H1 (cell line): ENCODE results near the gene PRRX2. TPM values are rescaled to one million over a fixed set of nuclear protein-coding genes. Genes with fewer than 3 reads are reported as not detected.

ENCODE experiments used
- CTCF ChIA-PET: fragments of 300-600 bp; sonication (Branson Sonifier 250); formaldehyde crosslinking; loops from one replicate; lab custom pipeline; 2021; ENCODE audit not compliant: partially characterized antibody; lab: Charles Lee
- POLR2A ChIA-PET: fragments of 300-600 bp; sonication (Branson Sonifier 250); formaldehyde crosslinking; loops from one replicate; lab custom pipeline; 2021; ENCODE audit warnings: inconsistent platforms; ENCODE audit not compliant: partially characterized antibody; lab: Charles Lee
- DNase-seq, 2 experiments: peaks; one replicate each; pipeline versions ENCODE4 v3.0.0 to v3.0.0-alpha.2; 2010 to 2022; ENCODE audit warnings: low spot score in 2 of 2, low read depth in 1 of 2, mixed read lengths in 1 of 2
- FAIRE-seq: peaks from 2 replicates; lab custom pipeline; 2011; peaks lifted over from hg19 to GRCh38; lab: Jason Lieb, UNC
- H2AFZ ChIP-seq: 2 replicates; pipeline ENCODE4 v1.8.1; 2012; ENCODE audit warnings: low read length, inconsistent platforms
- H2AK5ac ChIP-seq: 2 replicates; pipeline ENCODE4 v1.6.1; 2013; ENCODE audit warnings: low read depth, low read length
- H2BK120ac ChIP-seq: replicated peaks from 2 replicates; pipeline ENCODE3; 2013; ENCODE audit warnings: low read depth, low read length, inconsistent platforms
- H2BK12ac ChIP-seq: 2 replicates; pipeline ENCODE4 v1.6.1; 2013; ENCODE audit warnings: low read depth, low read length
- H2BK15ac ChIP-seq: 2 replicates; pipeline ENCODE4 v1.6.1; 2013; ENCODE audit warnings: low read length
- H2BK20ac ChIP-seq: 2 replicates; pipeline ENCODE4 v1.6.1; 2013; ENCODE audit warnings: low read length
- H2BK5ac ChIP-seq: 2 replicates; pipeline ENCODE4 v1.6.1; 2013; ENCODE audit warnings: low read depth, low read length
- H3K14ac ChIP-seq: 2 replicates; pipeline ENCODE4 v1.6.1; 2013; ENCODE audit warnings: inconsistent platforms; ENCODE audit not compliant: insufficient read length
- H3K18ac ChIP-seq: 2 replicates; pipeline ENCODE4 v1.6.1; 2013; ENCODE audit warnings: low read length; ENCODE audit errors: extremely low read depth
- H3K23ac ChIP-seq: 2 replicates; pipeline ENCODE4 v1.6.1; 2013; ENCODE audit warnings: inconsistent platforms; ENCODE audit not compliant: insufficient read length
- H3K23me2 ChIP-seq: 2 replicates; pipeline ENCODE4 v1.6.1; 2013; ENCODE audit warnings: low read depth, low read length
- H3K27ac ChIP-seq: 2 replicates; pipeline ENCODE4 v1.6.1; 2011; ENCODE audit warnings: low read depth, low read length, inconsistent platforms
- H3K27me3 ChIP-seq, 4 experiments: replicated peaks in 1 of 4; 1 replicate in 1 of 4; 2 replicates in 3 of 4; pipeline versions ENCODE4 v1.6.1 to v1.8.1; 2011 to 2013; ENCODE audit warnings: low read length in 3 of 4, mild to moderate bottlenecking in 3 of 4, inconsistent platforms in 2 of 4, mixed read lengths in 2 of 4, moderate library complexity in 1 of 4; ENCODE audit not compliant: control insufficient read depth in 3 of 4, insufficient read depth in 3 of 4; ENCODE audit errors: extremely low read depth in 1 of 4
- H3K36me3 ChIP-seq, 4 experiments: 2 replicates each; pipeline versions ENCODE4 v1.6.1 to v1.8.1; 2011 to 2013; ENCODE audit warnings: mild to moderate bottlenecking in 4 of 4, low read length in 3 of 4, moderate library complexity in 2 of 4, control low read depth in 1 of 4, inconsistent platforms in 1 of 4; ENCODE audit not compliant: insufficient read depth in 4 of 4, control insufficient read depth in 2 of 4
- H3K4ac ChIP-seq: replicated peaks from 2 replicates; pipeline ENCODE3; 2013; ENCODE audit warnings: low read length, low read depth, mixed read lengths, inconsistent platforms; ENCODE audit not compliant: insufficient read length
- H3K4me1 ChIP-seq, 4 experiments: replicated peaks in 1 of 4; 1 replicate in 1 of 4; 2 replicates in 3 of 4; pipeline versions ENCODE4 v1.6.1 to v1.8.1; 2011 to 2013; ENCODE audit warnings: low read length in 3 of 4, inconsistent platforms in 2 of 4, mixed read lengths in 1 of 4; ENCODE audit not compliant: insufficient read depth in 4 of 4, control insufficient read depth in 3 of 4
- H3K4me2 ChIP-seq, 2 experiments: 2 replicates each; pipeline versions ENCODE4 v1.6.1 to v1.8.1; 2011 to 2013; ENCODE audit warnings: low read depth in 2 of 2, low read length in 2 of 2, control low read depth in 1 of 2, inconsistent platforms in 1 of 2, mild to moderate bottlenecking in 1 of 2; ENCODE audit not compliant: insufficient read depth in 1 of 2
- H3K4me3 ChIP-seq, 4 experiments: fragments of 200-600, 300-600 bp in 1 of 4; sonication (generic), shearing (Covaris generic), sonication (Bioruptor Twin) in 1 of 4; 2 replicates each; pipeline versions ENCODE4 v1.5.1 to v1.8.1; 2011 to 2016; ENCODE audit warnings: low read length in 4 of 4, low read depth in 3 of 4, control low read depth in 2 of 4, inconsistent platforms in 2 of 4, mild to moderate bottlenecking in 2 of 4, mixed read lengths in 1 of 4, moderate library complexity in 1 of 4; ENCODE audit not compliant: insufficient read depth in 2 of 4; ENCODE audit errors: extremely low read depth in 1 of 4
- H3K56ac ChIP-seq: replicated peaks from 2 replicates; pipeline ENCODE3; 2013; ENCODE audit warnings: low read depth, mild to moderate bottlenecking, mixed read lengths, low read length, inconsistent platforms; ENCODE audit not compliant: insufficient read length
- H3K79me1 ChIP-seq: 2 replicates; pipeline ENCODE4 v1.6.1; 2013; ENCODE audit warnings: low read depth, low read length, control low read depth
- H3K79me2 ChIP-seq, 2 experiments: 2 replicates each; pipeline versions ENCODE4 v1.6.1 to v1.8.1; 2012 to 2013; ENCODE audit warnings: low read length in 2 of 2, mild to moderate bottlenecking in 2 of 2, inconsistent platforms in 1 of 2; ENCODE audit not compliant: insufficient read depth in 2 of 2, control insufficient read depth in 1 of 2
- H3K9ac ChIP-seq, 4 experiments: replicated peaks in 1 of 4; 1 replicate in 1 of 4; 2 replicates in 3 of 4; pipeline versions ENCODE4 v1.6.1 to v1.8.1; 2011 to 2013; ENCODE audit warnings: low read depth in 3 of 4, low read length in 3 of 4, control low read depth in 2 of 4, mild to moderate bottlenecking in 2 of 4, moderate library complexity in 2 of 4, inconsistent platforms in 1 of 4; ENCODE audit errors: extremely low read depth in 1 of 4
- H3K9me3 ChIP-seq, 2 experiments: 2 replicates each; pipeline versions ENCODE4 v1.6.1 to v1.8.1; 2012 to 2013; ENCODE audit warnings: mild to moderate bottlenecking in 2 of 2, moderate library complexity in 2 of 2, control low read depth in 1 of 2, inconsistent platforms in 1 of 2, low read depth in 1 of 2, low read length in 1 of 2, mixed read lengths in 1 of 2; ENCODE audit not compliant: insufficient read depth in 2 of 2
- H4K20me1 ChIP-seq, 2 experiments: replicated peaks in 1 of 2; 2 replicates each; pipeline versions ENCODE3 to v1.8.1; 2011 to 2013; ENCODE audit warnings: inconsistent platforms in 2 of 2, low read length in 2 of 2, mild to moderate bottlenecking in 1 of 2; ENCODE audit not compliant: insufficient read depth in 2 of 2, control insufficient read depth in 1 of 2
- H4K5ac ChIP-seq: 2 replicates; pipeline ENCODE4 v1.6.1; 2013; ENCODE audit warnings: low read length, low read depth, mixed read lengths, inconsistent platforms; ENCODE audit not compliant: insufficient read length
- H4K8ac ChIP-seq: 2 replicates; pipeline ENCODE4 v1.8.0; 2013; ENCODE audit warnings: mild to moderate bottlenecking, moderate library complexity, low read length, inconsistent platforms; ENCODE audit not compliant: insufficient read depth; ENCODE audit errors: extremely low read depth
- H4K91ac ChIP-seq: replicated peaks from 2 replicates; pipeline ENCODE3; 2013; ENCODE audit warnings: low read length, mixed read lengths, inconsistent platforms; ENCODE audit not compliant: insufficient read length
- CBX8 ChIP-seq: fragments of 300-800, 300-1000 bp; sonication (generic); IDR thresholded peaks from 2 replicates; pipeline ENCODE4 v1.7.1; 2016; ENCODE audit warnings: low read depth, low read length, borderline replicate concordance
- GABPA ChIP-seq: IDR thresholded peaks from 2 replicates; pipeline ENCODE4 v1.6.1; 2011; ENCODE audit warnings: mild to moderate bottlenecking, low read length, moderate library complexity, borderline replicate concordance; ENCODE audit not compliant: insufficient read depth
- JUN ChIP-seq: IDR thresholded peaks from 2 replicates; pipeline ENCODE4 v1.6.1; 2011; ENCODE audit warnings: low read depth, mild to moderate bottlenecking, improper control_type of control experiment, low read length
- RXRA ChIP-seq: IDR thresholded peaks from 2 replicates; pipeline ENCODE4 v1.6.1; 2011; ENCODE audit warnings: low read depth, mild to moderate bottlenecking, low read length, moderate library complexity; ENCODE audit not compliant: insufficient read depth
- SUZ12 ChIP-seq: fragments of 200-600 bp; sonication (generic); IDR thresholded peaks from 2 replicates; pipeline ENCODE4 v1.6.1; 2012; ENCODE audit warnings: mild to moderate bottlenecking, inconsistent platforms, low read length, moderate library complexity, mixed read lengths
- WGBS, 2 experiments: shearing (Covaris generic) in 1 of 2; methylation state at CpG; one replicate each; pipeline versions ENCODE4 v1.1.6 to v1.1.7; 2013 to 2015; ENCODE audit warnings: low lambda C conversion rate in 2 of 2, mixed read lengths in 2 of 2, inconsistent platforms in 1 of 2, low coverage in 1 of 2, missing lambda C conversion rate in 1 of 2; ENCODE audit not compliant: insufficient replicate concordance in 2 of 2, insufficient coverage in 1 of 2, insufficient read length in 1 of 2; ENCODE audit errors: extremely low coverage in 1 of 2, missing lambda C conversion rate in 1 of 2; 5-methylcytosine and 5-hydroxymethylcytosine counted together
- polyA plus RNA-seq, 7 experiments: library from polyadenylated mRNA; depleted of rRNA in 3 of 7; stranded (reverse) in 5 of 7; unstranded in 2 of 7; fragments of >200 nt in 5 of 7; fragments of 200-250 nt in 2 of 7; gene quantifications; 1 replicate in 5 of 7; 2 replicates in 1 of 7; 4 replicates in 1 of 7; pipeline versions ENCODE4 v1.2.1 to v1.2.3, GENCODE V29; 2011 to 2013; ENCODE audit warnings: missing spikeins in 2 of 7, mixed read lengths in 2 of 7
- total RNA-seq: library from RNA; stranded (reverse); fragmentation: NEBNext Ultra II Directional; extraction: Animal tissue kit (Norgen Biotek cat#: 25700); gene quantifications from 2 replicates; pipeline ENCODE4 v1.2.1, GENCODE V29; 2021
- TF ChIP-seq, protein P1 (sequence below), 3 experiments: IDR thresholded peaks; 1 replicate in 2 of 3; 2 replicates in 1 of 3; pipeline versions ENCODE4 v1.5.1 to v1.6.1; 2011; ENCODE audit warnings: low read length in 3 of 3, mild to moderate bottlenecking in 3 of 3, inconsistent platforms in 2 of 3, low read depth in 1 of 3, moderate library complexity in 1 of 3; ENCODE audit not compliant: insufficient read depth in 1 of 3; ENCODE audit errors: control extremely low read depth in 1 of 3

Gene PRRX2
- total and polyA plus RNA-seq, 2 of the 8 experiments (the other 6 are each of a cell fraction or from before 2014, with no cell fraction given) = 5.8 to 9.2 TPM

DNA sequence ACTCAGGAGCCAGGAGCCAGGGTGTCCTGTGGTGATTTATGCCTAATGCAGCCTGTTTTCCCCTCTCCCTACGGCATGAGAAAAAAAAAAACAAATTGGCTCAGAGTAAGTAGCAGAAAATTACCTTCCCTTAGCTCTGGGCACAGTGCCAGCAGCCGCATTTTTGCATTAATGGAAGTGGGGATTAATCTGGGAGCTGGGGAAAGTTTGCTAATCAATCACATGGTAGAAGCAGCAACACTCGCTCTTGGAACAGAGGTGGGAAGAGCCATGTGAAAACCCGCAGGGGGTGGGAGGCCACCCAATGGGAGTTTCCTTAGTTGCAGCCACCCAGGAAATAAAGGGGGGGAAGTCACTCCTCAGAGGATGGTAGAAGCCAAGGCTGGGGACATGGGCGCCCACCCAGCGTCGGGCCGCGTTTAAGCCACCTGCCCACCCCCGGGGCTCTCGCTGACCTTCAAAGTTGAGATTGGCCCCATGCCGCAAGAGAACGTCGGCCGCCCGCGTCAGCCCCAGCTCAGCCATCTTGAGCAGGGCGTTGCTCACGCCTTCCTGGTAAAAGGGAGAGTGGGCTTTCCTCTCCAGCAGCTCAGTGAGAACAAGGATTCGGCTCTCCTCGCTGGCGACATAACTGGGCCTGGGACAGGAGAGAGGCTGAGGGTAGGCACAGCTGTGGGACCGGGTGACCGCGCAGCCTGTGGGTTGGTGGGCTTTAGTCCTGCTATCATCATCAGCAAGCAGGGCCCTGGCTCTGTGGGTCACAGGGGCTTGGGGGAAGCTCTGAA lies 25.2 kb upstream of the PRRX2 start:
- no peak overlapping the region for H3K27ac ChIP-seq
- H3K4me1 ChIP-seq = peaks cover 0 to 10% (median 6%) of the 10 kb centered on the region in 4 experiments; a peak in 4 of 7 replicates
- H3K9ac ChIP-seq = no peak overlapping the region

More for the DNA sequence above, 25.2 kb upstream of the PRRX2 start:
- H3K79me1 ChIP-seq = peaks cover 4% of the 10 kb centered on the region
- no peak overlapping the region for H4K8ac ChIP-seq
- H3K9me3 ChIP-seq = no peaks in the 10 kb centered on the region
- H3K36me3 ChIP-seq = peaks cover 2 to 31% (median 15%) of the 10 kb centered on the region in 4 experiments; a peak in 6 of 8 replicates
- H4K20me1 ChIP-seq = peaks cover 7 to 19% of the 10 kb centered on the region in 2 experiments
- FAIRE-seq (no peak), DNase-seq (no peak)
- H2BK15ac ChIP-seq = no peak overlapping the region
- no peak overlapping the region for H4K91ac ChIP-seq
- ChIA-PET POLR2A (interaction anchor here (0.6 to 8.2 kb wide), 6 partner anchors 13 to 453 kb away, joined by 3 to 95 read pairs (median 4); partner anchors contain the start of gene NTMT1), CTCF (interaction anchor here (0.9 to 6.5 kb wide), 13 partner anchors 10 to 518 kb away, joined by 3 to 56 read pairs (median 5); partner anchors contain the start of genes C9orf50 and NTMT1)
- no peak overlapping the region for H2BK20ac ChIP-seq
- H3K18ac ChIP-seq = no peak overlapping the region
- H3K79me2 ChIP-seq = peaks cover 0 to 13% of the 10 kb centered on the region in 2 experiments; a peak in 2 of 4 replicates
- H2BK5ac ChIP-seq = no peak overlapping the region
- peaks cover 8% of the 10 kb centered on the region; the same call in 1 of the 2 replicates for H3K23me2 ChIP-seq
- H3K56ac ChIP-seq = no peak overlapping the region
- 93% methylated on average over 25 of the region's 25 CpGs; no CpG with 5 or more reads in 1 of the 2 experiments for WGBS, 2 experiments
- no peak overlapping the region for H2BK12ac ChIP-seq
- no peak overlapping the region for H4K5ac ChIP-seq
- peak overlapping the region in 1 of 4 experiments; percentile 98; a peak in 2 of 8 replicates for H3K4me3 ChIP-seq
- H2AFZ ChIP-seq = no peak overlapping the region
- no peak overlapping the region for H2AK5ac ChIP-seq
- no peak for TF ChIP-seq RXRA
- no peak for TF ChIP-seq GABPA
- TF ChIP-seq, protein P1, sequence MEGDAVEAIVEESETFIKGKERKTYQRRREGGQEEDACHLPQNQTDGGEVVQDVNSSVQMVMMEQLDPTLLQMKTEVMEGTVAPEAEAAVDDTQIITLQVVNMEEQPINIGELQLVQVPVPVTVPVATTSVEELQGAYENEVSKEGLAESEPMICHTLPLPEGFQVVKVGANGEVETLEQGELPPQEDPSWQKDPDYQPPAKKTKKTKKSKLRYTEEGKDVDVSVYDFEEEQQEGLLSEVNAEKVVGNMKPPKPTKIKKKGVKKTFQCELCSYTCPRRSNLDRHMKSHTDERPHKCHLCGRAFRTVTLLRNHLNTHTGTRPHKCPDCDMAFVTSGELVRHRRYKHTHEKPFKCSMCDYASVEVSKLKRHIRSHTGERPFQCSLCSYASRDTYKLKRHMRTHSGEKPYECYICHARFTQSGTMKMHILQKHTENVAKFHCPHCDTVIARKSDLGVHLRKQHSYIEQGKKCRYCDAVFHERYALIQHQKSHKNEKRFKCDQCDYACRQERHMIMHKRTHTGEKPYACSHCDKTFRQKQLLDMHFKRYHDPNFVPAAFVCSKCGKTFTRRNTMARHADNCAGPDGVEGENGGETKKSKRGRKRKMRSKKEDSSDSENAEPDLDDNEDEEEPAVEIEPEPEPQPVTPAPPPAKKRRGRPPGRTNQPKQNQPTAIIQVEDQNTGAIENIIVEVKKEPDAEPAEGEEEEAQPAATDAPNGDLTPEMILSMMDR (IDR thresholded peaks at IDR 0.05; ENCODE audit: control extremely low read depth in 1 of 3, insufficient read depth in 1 of 3, low read depth in 1 of 3, low read length in 3 of 3) = no peak
- TF ChIP-seq SUZ12 = no peak
- TF ChIP-seq JUN = no peak
- no peak for TF ChIP-seq CBX8
- TF ChIP-seq, all 59 proteins: peak for 0
- Histone ChIP-seq H3K4ac (no peak overlapping the region), H3K27me3 (no peaks in the 10 kb centered on the region), H3K14ac (no peak overlapping the region), H3K23ac (no peak overlapping the region), H2BK120ac (no peak overlapping the region), H3K4me2 (peak overlapping the region; percentile 87 to 94; a peak in 3 of 4 replicates)
